GM18517 (cell line): ENCODE measurements around the gene UBE4B.
"Not testable (repeated sequence)": the region's sequence is repeated elsewhere in the genome, so short reads cannot be mapped to it uniquely, and the experiment has no call there.

Experiments used
- ATAC-seq: cut with Tn5 transposase; IDR thresholded peaks from one replicate; pipeline ENCODE4 v1.9.1; 2021; ENCODE audit warnings: mild to moderate bottlenecking, moderate library complexity; ENCODE audit not compliant: unreplicated experiment

Gene UBE4B

GRCh38 chr1:10032590-10033358 is at the start of gene UBE4B:
TSS of gene UBE4B (plus strand) at chr1:10032958. CDS start at chr1:10033671, 713 bp downstream.
- peak; percentile 86 for ATAC-seq

DNA sequence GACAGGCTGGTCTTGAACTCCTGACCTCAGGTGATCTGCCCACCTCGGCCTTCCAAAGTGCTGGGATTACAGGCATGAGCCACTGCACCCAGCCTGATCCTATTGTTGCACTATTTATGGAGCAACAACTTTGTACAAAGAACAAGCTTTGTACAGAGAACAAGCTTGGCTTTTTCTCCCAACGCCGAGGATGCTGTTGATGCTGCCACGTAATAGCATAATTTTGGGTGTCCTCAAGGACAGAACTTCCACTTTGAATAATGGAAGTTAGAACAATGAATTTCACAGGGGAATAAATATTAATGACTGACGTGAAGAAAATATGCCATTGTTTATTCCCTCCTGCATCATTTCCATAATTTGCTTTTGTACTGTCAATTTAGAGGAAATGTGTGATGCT is 48.5 kb upstream of the UBE4B start:
- no peak for ATAC-seq

DNA sequence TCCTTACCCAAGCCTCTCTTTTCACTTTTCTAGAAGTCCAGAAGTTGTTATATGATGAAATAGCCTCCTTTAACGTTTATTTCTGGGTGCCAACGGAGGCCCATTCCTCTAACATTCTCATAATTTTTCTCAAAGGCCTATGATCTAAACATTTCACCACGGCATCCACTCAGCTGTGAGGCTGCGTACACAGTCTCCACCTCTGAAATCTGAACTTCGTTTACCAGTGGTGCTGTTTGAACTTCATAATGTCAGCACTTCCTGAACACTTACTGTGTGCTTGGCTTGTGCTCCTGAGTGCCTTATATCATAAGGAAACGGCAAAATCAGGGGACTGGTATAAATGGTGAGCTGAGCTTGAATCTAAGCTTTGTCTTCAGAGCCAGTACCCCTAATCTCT is 47.8 kb upstream of the UBE4B start:
- no peak for ATAC-seq

DNA sequence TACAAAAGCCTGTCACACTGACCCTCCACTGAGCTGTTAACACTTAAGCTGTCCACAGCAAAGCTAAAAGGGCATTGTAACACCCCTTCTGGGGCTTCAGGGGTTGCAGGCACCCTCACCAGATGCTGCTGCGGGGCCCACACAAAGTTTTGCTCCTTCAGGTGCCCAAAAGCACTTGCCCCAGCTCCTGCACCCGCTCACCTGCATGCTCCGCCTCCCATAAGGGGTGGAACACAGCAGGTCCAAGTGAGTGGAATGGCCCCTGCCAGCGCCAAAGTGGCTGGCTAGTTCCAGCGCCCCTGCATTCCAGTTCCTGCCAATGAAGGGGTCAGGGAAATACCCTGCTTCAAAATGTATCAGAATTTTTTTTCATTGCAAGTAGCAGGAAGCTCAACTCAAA is 43.0 kb upstream of the UBE4B start:
- ATAC-seq: no peak

DNA sequence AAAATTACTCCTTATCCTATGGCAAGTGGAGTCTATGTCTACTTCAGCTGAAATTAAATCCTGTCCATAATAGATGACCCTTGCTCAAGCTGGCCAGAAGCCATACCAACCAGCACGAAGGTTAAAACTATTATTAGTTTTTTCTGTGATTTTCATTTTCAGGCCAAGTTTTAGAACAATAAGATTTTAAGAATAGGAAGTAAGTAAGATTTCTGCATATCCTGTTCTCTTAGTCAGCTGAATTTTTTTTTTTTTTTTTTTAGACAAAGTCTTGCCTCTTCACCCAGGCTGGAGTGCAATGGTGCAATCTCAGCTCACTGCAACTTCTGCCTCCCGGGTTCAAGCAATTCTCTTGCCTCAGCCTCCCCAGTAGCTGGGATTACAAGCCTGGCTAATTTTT is 41.8 kb upstream of the UBE4B start:
- no peak for ATAC-seq

- ATAC-seq: no peak
Measured at GRCh38 chr1:9992910-9993309, 39.8 kb upstream of the UBE4B start.

DNA sequence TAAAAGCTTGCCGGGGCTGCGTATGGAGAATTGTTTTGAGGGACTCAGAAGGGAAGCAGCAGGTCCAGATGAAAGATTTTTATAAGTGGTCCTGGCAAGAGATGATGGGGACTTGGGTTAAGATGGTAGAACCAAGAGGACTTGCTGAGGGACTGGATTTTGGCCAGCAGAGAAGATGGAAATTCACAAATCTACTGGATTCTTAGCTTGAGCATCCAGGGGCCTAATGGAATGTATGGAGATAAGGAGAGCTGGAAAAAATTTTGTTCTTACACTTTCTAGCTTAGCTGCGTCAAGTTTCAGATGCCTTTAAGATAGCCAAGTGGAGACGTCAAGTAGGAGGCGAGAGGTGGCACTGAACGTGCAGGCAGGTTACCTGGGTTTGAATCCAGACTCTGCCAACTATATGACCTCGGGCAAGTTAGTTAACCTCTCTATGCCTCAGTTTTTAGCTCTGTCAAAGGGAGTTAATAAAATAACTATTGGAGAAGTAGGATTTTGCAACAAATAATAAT is 39.1 kb upstream of the UBE4B start:
- no peak for ATAC-seq

DNA sequence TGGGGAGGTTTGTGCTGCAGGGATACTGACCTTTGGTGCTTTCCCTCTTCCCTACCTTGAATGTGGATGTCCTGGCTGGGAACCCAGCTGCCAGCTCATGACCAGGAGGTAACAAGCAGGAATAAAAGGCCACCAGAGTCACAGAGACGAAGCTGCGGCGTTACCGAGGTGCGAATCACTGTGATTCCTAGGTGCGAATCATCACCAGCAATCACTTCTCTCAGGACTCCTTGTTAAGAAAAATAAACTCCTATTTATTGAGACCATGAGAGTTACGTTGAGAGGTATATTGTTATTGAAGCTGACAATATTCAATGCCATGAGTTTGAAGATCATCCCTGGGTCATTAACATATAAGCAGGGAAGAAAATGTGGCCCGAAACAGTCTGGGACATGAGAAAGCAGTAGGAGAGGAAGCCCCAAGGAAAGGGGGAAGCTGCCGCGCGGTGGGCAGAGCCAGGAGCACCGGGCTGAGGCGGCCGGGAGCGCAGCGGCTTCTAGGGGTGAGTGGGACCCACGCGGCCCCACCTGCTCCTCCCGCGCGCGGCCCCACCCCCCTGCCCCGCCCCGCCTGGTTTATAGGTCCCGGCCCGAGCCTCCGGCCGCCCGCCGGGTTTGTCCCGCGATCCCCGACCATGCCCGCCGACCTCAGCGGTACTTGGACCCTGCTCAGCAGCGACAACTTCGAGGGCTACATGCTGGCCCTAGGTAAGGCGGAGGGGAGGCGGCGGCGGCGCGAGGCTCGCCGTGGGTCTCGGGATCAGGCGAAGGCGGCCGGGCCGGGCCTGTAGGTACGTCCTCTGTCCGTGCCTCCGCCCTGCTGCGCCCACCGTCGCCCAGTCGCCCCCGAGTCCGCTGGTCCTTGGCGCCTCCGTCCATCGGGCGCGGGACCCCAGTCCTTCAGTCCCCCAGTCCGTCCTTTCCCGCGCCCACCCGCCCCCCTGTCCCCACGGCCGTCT is 35.9 kb upstream of the UBE4B start, which contains the start of gene RBP7:
TSS of gene RBP7 (plus strand) at position 605 of the 959 bp plus-strand sequence. CDS start at position 636, 31 bp downstream.
- no peak for ATAC-seq

DNA sequence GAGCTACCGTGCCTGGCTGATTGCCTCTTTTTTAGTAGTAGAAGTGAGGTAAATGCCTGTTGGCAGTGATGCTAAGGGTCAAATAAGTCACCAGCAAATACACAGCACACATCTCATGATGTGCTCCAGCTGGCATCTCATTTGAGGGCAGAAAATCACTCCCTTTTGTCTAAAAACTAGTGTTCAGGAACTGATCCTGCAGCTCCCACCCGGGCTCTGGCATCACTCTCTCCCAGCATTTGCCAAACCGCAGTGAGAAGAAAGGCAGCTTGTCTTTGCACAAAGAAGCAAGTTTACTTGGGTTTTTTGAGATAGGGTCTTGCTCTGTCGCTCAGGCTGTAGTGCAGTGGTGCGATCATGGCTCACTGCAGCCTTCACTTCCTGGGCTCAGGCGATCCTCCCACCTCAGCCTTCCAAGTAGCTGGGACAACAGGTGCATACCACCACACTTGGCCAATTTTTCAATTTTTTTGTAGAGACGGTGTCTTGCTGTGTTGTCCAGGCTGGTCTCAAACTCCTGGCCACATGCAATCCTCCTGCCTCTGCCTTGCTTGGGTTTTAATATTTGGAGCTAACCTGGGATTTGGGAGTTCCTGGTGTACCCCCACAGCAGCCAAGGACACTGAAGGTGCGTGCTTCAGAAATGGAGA is 31.6 kb upstream of the UBE4B start:
- ATAC-seq: no peak

- ATAC-seq: not testable (repeated sequence)
Measured at GRCh38 chr1:10005248-10005647, 27.5 kb upstream of the UBE4B start.

- ATAC-seq: no peak
Measured at GRCh38 chr1:10007169-10007568, 25.6 kb upstream of the UBE4B start.

- ATAC-seq: no peak
Measured at GRCh38 chr1:10014016-10014415, 18.7 kb upstream of the UBE4B start.

GRCh38 chr1:10019561-10019960 is 13.2 kb upstream of the UBE4B start:
- no peak for ATAC-seq

DNA sequence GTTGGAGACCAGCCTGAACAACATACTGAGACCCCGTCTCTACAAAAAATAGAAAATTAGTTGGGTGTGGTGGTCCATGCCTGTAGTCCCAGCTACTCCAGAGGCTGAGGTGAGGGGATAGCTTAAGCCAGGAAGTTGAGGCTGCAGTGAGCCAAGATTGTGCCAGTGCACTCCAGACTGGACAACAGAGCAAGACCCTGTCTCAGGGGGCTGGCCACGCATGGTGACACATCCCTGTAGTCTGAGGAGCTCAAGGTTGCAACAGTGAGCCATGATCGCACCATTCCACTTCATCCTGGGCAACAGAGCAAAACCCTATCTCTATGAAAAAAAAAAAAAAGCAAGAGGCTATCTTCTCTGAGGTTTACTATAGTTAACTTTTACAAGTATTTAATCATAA is 12.7 kb upstream of the UBE4B start:
- ATAC-seq: no peak

- ATAC-seq: not testable (repeated sequence)
Measured at GRCh38 chr1:10020678-10021077, 12.1 kb upstream of the UBE4B start.

DNA sequence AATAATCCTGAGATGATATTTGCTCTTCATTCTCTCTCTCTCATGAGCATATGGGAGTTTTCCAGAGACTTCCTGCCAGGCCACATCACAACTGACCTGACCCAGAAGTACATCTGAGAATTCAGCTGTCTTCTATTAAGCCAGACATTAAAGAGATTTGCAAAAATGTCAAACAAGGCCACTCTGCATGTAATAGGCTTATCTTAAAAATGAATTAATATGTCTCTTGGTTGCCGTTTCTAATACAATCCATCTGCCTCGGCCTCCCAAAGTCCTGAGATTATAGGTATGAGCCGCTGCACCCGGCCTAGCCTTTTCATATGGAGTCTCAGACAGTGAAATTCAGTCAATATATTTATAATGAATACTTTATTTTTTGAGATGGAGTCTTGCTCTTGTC is 10.8 kb upstream of the UBE4B start:
- not testable (repeated sequence) for ATAC-seq

DNA sequence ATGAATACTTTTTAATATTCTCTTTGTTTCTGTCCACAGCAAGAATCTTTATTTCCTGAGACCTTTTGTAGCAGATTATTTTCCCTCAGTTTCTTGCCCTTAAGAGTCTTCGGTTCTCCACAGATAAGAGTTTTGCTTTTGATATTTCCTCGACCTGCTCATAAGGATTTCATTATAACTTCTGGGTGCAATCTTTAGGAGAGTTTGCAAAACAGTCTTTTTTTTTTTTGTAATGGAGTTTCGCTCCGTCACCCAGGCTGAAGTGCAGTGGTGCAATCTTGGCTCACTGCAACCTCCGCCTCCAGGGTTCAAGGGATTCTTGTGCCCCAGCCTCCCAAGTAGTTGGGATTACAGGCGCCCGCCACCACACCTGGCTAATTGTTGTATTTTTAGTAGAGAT is 10.1 kb upstream of the UBE4B start:
- ATAC-seq: no peak

GRCh38 chr1:10025354-10025753 is 7.4 kb upstream of the UBE4B start:
- ATAC-seq: no peak

- ATAC-seq: no peak
Measured at GRCh38 chr1:10027027-10027426, 5.7 kb upstream of the UBE4B start.

GRCh38 chr1:10028956-10029500 is 3.7 kb upstream of the UBE4B start:
- not testable (repeated sequence) for ATAC-seq

- ATAC-seq: no peak
Measured at GRCh38 chr1:10031461-10031860, 1.3 kb upstream of the UBE4B start.
